GM18526 (cell line): ENCODE results near the gene DHDH.

Source experiments
- POLR2A ChIP-seq: IDR thresholded peaks from 3 replicates; pipeline ENCODE4 v1.6.1; 2011; ENCODE audit not compliant: insufficient read length; ENCODE audit errors: extremely low read depth

Gene DHDH

DNA sequence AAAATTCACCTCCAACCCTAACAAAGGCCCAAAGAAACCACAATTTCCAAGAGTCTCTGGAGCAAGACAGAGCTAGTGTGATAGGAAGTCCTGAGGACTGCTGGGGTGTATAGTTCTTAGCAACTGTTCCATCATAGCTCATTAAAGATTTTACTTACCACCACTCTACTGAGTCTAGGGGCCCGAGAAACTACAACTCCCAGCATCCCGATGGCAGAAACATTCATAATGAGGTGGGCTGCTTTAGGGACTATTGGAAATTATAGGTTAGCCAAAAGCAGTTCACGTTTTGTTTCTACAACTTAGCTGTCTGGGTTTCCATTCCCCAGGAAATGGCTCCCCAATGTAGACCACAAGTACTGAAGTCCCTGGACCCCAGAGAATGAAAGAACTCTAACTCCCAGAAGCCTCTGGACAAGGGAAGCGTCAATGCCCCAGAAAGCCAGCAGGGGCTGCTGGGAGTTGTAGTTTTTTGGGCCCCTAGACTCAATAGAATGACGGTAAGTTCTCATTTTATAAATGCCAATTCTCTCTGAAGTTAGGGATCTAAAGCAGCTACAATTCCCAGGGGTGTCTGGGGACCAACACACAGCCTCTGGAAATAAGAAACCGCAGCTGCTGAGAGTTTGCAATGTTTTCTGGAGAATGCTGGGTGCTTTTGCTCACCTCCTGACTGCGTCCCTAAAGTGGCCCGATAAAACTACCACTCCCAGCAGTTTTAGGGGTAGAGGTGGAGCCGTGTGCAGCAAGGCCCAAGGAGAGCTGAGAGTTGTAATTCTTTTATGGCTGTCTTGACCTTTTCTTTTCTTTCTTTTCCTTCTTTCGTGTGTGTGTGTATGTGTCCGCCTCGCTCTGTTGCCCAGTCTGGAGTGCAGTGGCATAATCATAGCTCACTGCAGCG, 42.7 kb downstream of the DHDH start:
- no peak for TF ChIP-seq POLR2A

DNA sequence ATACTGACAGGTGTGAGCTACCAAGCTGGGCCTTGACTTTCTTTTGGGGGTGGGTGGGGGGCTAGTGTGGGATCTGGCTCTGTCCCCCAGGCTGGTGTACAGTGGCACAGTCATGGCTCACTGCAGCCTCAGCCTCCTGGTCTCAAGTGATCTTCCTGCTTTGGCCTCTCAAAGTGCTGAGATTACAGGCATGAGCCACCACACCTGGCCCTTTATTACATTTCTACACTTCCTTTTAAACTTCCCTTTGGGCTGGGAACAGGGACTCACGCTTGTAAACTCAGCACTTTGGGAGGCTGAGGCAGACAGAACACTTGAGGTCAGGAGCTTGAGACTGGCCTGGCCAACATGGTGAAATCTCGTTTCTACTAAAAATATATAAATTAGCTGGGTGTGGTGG, 43.6 kb downstream of the DHDH start:
- TF ChIP-seq POLR2A, result no peak

DNA sequence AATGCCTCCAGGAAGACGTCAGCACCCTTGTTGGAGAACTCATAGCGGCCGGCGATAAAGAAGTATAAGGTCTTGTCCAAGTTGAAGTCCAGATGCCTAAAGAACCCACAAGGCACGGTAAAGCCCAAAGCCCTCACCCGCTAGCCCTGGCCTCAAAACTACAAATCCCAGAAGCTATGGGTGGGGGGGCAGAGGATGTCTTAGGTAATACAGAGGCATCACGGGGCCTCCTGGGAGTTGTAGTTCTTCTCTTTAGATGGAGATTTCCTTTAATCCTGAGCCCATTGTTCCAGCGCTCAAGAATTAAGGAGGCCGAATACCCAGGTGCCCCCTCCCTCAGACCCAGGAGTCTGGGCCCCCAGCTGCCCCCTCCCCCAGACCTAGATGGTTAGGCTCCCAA, 48.8 kb downstream of the DHDH start:
- no peak for TF ChIP-seq POLR2A

DNA sequence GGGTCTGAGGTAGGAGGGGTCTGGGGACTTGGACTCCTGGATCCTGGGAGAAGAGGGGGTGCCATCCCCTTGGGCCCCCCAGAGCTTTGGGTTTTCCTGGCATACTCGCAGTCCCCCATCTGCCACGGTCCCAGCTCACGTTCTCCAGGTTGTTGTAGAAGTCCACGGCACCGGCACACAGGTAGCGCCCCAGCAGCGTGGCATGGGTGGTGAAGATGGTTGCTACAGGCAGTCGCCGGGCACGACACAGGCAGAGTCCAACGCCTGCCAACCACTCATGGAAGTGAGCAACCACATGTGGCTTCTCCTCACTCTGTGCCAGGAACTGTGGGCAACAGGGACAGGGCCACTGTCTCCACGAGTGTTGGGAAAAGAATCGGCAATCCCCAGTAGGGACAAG, 52.2 kb downstream of the DHDH start:
- TF ChIP-seq POLR2A, result no peak

DNA sequence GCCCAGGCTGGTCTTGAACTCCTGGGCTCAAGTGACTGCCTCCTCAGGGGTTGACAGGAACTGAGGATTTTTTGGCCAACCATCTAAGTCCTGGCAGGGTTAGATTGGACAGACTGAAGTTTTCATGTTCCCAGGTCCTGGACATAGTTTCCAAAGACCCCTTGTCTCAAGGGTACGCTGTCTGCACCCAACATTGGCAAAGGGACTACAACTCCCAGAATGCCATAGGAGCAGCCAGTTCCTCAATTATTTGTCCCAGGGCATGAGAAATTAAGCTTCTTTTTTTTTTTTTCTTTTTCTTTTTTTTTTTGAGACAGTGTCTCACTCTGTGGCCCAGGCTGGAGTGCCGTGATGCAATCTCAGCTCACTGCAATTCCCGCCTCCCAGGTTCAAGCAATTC, 52.7 kb downstream of the DHDH start:
- TF ChIP-seq POLR2A, result no peak

DNA sequence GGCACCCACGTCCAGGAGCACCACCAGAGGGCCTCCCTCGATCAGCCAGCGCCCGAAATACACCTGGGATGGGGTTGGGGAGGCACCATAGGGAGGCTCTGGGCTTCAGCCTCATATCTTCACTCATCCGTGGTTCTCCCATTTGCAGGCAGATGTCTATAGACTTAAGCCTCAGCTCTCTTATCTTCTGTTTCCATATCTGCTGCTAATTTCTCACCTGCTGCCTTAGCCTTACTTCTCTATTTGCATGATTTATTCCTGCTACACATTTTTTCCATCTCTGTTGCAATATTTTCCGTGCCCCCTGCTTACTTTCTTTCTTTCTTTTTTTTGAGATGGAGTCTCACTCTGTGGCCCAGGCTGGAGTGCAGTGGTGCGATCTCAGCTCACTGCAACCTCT, 53.8 kb downstream of the DHDH start:
- TF ChIP-seq POLR2A, result no peak

DNA sequence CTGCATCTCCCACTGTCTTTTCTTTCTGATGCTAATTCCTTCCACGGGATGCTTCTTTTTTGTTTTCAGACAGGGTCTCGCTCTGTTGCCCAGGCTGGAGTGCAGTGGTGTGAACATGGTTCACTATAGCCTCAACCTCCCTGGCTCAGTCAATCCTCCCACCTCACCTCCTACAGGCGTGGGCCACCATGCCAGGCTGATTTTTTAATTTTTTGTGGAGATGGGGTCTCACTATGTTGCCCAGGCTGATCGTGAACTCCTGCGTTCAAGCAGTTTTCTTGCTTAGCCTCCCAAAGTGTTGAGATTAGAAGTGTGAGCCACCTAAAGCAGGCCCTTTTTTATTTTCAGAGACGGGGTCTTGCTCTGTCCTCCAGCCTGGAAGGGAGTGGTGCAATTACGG, 54.8 kb downstream of the DHDH start:
- no peak for TF ChIP-seq POLR2A

DNA sequence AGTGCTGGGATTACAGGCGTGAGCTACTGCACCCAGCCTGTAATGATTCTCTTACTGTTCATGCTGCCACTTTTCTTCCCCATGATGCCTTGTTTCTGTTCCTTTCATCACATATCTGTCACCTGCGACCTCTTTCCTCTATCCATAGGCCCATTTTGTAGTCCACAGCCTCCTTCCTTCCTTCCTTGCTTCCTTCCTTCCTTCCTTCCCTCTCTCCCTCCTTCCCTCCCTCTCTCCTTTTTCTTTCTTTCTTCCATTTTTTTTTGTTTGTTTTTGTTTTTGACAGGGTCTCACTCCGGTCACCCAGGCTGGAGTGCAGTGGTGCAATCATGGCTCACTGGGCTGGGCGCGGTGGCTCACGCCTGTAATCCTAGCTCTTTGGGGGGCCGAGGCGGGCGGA, 55.4 kb downstream of the DHDH start:
- no peak for TF ChIP-seq POLR2A

DNA sequence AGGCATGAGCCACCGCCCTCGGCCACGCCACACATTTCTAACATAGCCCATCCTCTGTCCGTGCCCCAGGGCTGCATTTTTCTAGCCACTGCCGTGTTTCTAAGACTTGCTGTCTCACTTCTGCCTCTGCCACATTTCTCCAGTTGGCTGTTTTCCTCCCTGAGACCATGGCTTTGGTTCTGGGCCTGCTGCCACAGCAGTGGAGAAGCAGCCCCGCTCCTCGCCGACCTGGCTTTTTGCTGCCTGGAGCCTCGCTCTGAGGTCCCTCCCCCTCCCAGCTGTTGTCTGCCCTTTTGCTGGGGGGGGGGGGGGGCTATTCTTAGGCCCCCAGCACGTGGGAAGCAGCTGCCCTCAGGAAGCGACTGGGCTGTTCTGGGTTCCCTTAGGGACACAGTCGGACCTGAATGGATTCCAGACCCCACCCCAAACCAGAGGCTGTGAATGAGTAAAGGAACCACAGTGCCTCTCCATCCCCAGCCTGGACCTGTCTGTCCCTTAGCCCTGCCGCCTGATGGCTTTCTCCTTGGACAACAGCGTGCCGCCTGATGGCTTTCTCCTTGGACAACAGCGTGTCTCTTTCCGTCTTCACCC, 56.3 kb downstream of the DHDH start:
- no peak for TF ChIP-seq POLR2A

DNA sequence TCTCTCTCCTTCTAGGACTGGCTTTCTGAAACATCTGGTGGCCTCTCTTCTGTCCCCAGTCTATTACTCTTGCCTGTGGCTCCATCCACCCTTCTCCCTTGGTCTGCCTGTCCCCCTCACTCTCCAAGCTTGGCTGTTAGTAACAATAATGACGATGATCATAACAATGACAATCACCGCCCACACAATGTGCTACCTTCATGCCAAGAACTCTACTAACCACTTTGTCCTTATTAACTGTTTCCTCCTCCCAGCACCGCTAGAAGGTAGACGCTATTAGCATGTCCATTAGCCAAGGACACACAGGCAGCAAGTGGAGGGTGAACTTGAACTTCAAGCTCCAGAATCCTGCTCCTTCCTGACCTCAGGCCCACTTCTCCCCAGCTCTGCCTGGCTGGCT, 56.9 kb downstream of the DHDH start:
- no peak for TF ChIP-seq POLR2A

DNA sequence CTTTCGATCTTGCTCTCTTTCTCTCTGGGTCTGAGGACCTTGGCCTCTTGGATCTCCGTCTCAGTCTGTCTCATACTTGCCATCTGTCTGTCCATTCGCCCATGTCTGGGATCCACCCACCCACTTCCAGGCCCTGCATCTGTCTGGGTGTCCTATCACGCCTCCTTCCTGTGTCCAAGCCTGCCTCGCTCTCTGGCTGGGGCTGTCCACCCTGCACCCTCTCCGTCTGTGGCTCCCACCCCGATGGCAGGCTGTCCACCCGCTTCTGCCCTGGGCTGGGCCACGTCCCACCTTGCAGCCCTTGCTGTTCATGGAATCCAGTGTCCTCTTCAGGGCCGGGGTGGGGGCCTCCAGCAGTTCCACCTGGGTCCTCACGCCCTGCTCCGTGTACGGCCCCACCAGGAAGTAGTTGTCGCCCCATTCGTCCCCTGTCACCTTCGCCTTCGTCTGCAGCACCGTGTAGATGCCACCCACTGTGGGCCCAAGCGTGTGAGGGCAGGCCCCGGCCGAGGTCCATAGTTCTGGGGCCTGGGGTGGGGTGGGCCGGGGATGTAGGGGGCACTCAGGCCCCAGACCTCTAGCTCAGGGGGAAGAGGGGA, 57.6 kb downstream of the DHDH start:
- no peak for TF ChIP-seq POLR2A

DNA sequence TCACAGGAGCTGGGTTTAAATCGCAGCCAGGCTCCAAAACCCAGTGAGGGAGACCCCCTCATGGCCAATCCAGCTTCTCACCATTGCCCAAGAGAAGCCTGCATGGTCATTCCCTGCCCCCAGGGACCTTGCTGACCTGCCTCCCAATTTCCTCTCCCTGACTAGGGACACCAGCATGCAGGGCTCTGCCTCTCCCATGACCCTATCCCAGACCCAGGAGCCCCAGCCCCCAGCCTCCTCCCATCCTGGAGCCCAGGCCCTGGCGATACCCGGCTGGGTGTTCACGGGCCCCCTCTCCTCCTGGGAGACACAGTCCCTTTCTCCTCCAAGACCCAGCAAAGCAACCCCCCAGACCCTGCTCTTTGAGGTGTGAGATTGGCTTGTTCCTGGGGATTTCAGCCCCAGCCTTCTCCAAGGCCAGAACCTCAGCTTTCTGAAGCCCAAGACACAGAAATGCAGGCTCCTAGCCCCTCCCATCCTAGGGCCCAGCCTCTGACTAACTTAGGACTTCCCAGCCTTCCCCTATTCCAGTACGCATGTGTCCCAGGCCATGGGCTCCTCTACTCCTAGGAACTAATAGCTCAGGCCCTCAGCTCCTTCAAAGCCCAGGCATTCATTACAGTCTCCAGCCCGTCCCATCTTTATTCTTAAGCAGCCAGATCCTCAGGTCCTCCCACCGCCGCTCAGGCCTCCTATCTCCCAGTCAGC, 58.5 kb downstream of the DHDH start:
- no peak for TF ChIP-seq POLR2A

DNA sequence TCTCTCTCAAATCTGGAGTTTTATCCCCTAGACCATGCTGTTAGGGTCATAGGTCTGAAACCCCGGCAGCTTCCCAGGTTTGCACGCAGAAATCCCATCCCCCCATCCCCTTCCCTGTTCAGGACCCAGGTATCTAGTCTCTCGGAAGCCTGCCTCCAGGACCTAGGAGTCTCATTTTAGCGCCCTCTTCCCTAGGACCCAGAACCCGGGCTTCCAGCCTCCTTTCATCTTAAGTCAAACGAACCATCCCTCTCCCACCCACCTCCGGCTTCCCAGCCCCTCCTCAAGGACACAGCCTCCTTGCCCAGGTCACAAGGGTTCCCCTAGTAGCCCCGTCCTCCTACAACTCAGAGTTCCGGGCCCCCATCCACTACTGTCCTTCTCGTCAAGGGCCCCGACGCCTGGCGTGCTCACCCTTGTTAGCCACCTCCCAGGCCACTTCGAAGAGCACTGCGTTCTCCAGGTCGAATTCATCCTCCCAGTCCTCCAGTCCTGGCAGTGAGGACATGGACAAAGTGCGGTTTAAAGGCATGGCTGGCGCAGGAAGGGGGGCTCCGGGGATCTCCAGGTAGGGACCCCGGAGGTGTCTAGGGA, 59.2 kb downstream of the DHDH start:
- no peak for TF ChIP-seq POLR2A

DNA sequence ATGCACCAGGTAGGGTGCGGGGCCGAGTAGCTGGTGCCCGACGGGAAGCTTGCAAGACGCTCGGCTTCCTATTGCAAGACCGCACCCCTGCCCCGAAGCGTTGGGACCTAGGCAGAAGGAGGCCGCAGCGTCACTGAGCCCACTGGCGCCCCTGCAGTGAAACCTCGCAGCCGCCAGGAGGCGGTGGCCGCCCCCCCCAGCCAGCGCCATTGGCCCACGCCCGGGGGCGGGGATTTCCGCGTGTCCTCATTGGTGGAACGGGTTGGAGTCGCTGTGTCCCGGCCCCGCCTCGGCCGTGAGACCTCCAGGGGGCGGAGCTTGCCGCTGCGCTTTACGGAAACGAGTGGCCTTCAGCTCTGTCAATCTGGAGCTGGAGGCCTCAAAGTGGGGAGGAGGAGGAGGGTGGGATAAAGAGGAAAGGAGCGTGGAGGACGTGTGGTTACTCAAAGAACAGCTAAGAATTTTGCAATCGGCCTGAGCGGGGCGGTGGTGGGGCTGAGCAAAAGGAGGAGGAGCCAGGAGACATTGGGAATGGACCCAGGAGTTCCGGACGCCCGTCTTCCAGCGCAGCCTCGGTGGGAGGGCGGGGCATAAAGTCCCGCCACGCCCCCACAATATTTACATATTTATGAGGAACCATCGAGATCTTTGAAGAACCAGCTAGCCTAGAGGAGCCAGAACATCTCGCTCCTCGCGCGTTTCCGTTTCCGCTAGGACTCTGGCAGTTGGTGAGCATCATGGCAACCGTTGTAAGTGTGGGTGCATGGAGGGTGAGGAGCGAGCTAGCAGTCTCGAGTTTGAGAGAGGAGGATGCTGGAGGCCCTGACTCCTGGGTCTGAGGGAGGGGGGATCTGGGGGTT, 59.9 kb downstream of the DHDH start, which contains the start of the genes GYS1 and RUVBL2:
Gene GYS1, minus strand, starts transcription at position 135 of the 860 bp plus-strand sequence. CDS start 197 bp downstream, outside the sequence.
Gene RUVBL2, plus strand, starts transcription at position 713 of the 860 bp plus-strand sequence. Its CDS starts 25 bp downstream, at position 738.
- peak; percentile 89 for TF ChIP-seq POLR2A

DNA sequence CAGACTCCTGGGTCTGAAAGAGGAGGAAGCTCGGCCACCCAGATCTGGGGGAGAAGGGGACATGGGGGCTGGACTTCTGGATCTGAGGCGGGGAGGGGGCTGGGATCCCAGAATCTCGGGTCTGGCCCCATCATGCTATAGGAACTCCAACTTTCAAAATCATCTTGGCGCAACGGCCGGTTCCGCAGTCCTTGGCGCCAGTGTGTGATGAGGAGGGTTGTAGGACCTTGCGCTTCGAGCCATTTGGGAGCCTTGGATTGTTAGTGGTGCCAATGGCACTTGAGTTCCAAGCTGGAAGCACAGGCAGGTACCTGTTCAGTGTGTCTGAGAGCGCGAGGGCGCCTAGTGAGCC, 60.5 kb downstream of the DHDH start:
- TF ChIP-seq POLR2A, result no peak
